SK-N-SH (cell line): ENCODE measurements around the gene LTBP2.

ENCODE experiments used
- JUND ChIP-seq: IDR thresholded peaks from 2 replicates; pipeline ENCODE4 v1.4.0; 2012
- RFX5 ChIP-seq: IDR thresholded peaks from 2 replicates; pipeline ENCODE4 v1.6.1; 2012; ENCODE audit warnings: mild to moderate bottlenecking, improper control_type of control experiment, low read length
- TF ChIP-seq, protein P1 (sequence below): fragments of 200-600 bp; sonication (generic); IDR thresholded peaks from 2 replicates; pipeline ENCODE4 v1.6.1; 2017; ENCODE audit warnings: antibody characterized with exemption, mild to moderate bottlenecking, moderate library complexity

GRCh38 chr14:74569387-74569786, 42.6 kb downstream of the LTBP2 start:
- no peak for TF ChIP-seq RFX5
- TF ChIP-seq, protein P1, sequence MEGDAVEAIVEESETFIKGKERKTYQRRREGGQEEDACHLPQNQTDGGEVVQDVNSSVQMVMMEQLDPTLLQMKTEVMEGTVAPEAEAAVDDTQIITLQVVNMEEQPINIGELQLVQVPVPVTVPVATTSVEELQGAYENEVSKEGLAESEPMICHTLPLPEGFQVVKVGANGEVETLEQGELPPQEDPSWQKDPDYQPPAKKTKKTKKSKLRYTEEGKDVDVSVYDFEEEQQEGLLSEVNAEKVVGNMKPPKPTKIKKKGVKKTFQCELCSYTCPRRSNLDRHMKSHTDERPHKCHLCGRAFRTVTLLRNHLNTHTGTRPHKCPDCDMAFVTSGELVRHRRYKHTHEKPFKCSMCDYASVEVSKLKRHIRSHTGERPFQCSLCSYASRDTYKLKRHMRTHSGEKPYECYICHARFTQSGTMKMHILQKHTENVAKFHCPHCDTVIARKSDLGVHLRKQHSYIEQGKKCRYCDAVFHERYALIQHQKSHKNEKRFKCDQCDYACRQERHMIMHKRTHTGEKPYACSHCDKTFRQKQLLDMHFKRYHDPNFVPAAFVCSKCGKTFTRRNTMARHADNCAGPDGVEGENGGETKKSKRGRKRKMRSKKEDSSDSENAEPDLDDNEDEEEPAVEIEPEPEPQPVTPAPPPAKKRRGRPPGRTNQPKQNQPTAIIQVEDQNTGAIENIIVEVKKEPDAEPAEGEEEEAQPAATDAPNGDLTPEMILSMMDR: no peak
- no peak for TF ChIP-seq JUND
